22Rv1 (cell line): Measurements from ENCODE around the gene CEBPA.

Experiments
- ZFX ChIP-seq: fragments of 450-650 bp; IDR thresholded peaks from 2 replicates; pipeline ENCODE4 v1.6.1; 2017; ENCODE audit warnings: antibody characterized with exemption, borderline replicate concordance
- TF ChIP-seq, protein P1 (sequence below): fragments of 450-650 bp; IDR thresholded peaks from 2 replicates; pipeline ENCODE4 v1.5.1; 2017; ENCODE audit warnings: mild to moderate bottlenecking

DNA sequence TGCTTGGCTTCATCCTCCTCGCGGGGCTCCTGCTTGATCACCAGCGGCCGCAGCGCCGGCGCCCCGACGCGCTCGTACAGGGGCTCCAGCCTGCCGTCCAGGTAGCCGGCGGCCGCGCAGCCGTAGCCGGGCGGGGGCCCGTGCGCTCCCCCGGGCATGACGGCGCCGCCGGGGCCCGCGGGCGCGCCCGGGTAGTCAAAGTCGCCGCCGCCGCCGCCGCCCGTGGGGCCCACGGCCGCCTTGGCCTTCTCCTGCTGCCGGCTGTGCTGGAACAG lies 497 bp downstream of the CEBPA start:
- TF ChIP-seq, protein P1, sequence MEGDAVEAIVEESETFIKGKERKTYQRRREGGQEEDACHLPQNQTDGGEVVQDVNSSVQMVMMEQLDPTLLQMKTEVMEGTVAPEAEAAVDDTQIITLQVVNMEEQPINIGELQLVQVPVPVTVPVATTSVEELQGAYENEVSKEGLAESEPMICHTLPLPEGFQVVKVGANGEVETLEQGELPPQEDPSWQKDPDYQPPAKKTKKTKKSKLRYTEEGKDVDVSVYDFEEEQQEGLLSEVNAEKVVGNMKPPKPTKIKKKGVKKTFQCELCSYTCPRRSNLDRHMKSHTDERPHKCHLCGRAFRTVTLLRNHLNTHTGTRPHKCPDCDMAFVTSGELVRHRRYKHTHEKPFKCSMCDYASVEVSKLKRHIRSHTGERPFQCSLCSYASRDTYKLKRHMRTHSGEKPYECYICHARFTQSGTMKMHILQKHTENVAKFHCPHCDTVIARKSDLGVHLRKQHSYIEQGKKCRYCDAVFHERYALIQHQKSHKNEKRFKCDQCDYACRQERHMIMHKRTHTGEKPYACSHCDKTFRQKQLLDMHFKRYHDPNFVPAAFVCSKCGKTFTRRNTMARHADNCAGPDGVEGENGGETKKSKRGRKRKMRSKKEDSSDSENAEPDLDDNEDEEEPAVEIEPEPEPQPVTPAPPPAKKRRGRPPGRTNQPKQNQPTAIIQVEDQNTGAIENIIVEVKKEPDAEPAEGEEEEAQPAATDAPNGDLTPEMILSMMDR = no peak
- no peak for TF ChIP-seq ZFX
